HepG2 (cell line): ENCODE data around the gene ULK4. TPM values are rescaled to one million over a fixed set of nuclear protein-coding genes. Genes with fewer than 3 reads are reported as not detected.

Source experiments
- ATAC-seq: fragments of 200-7000 bp; cut with Tn5 transposase; 3 replicates; pipeline ENCODE4 v1.9.1; 2020; ENCODE audit warnings: mild to moderate bottlenecking, moderate library complexity
- BruUV-seq: library from RNA; stranded (reverse); fragments of 400-500 nt; replicated peaks from 2 replicates; lab custom pipeline; 2021; lab: Mats Ljungman, UMichigan
- CTCF ChIA-PET: fragments of 300-600 bp; formaldehyde crosslinking; extraction: SDS; loops from one replicate; lab custom pipeline; 2021; ENCODE audit warnings: low total read pairs, inconsistent platforms, low intra/inter-chr PET ratio; lab: Yijun Ruan, JAX
- POLR2A ChIA-PET: fragments of 350-600 bp; sonication (Branson Sonifier 250); formaldehyde crosslinking; loops from one replicate; lab custom pipeline; 2020; ENCODE audit warnings: antibody characterized with exemption, inconsistent platforms; lab: Yijun Ruan, JAX
- DNase-seq: peaks from one replicate; pipeline ENCODE4 v3.0.0-alpha.2; 2015; ENCODE audit warnings: low spot score
- FAIRE-seq: peaks from 3 replicates; lab custom pipeline; 2011; peaks lifted over from hg19 to GRCh38; lab: Jason Lieb, UNC
- H2AFZ ChIP-seq: one replicate; pipeline ENCODE4 v1.6.1; 2011; ENCODE audit warnings: low read length, inconsistent platforms
- H3K27ac ChIP-seq: fragments of 300-600 bp; 3 replicates; pipeline ENCODE4 v1.8.0; 2011; ENCODE audit warnings: mixed run types, mild to moderate bottlenecking, mixed read lengths, low read length, inconsistent platforms; ENCODE audit not compliant: insufficient read depth; ENCODE audit errors: extremely low read length
- H3K27me3 ChIP-seq, 2 experiments: fragments of 200-600 bp in 1 of 2; 2 replicates in 1 of 2; 3 replicates in 1 of 2; pipeline versions ENCODE4 v1.6.0 to v1.8.0; 2011; ENCODE audit warnings: low read length in 2 of 2, mild to moderate bottlenecking in 2 of 2, moderate library complexity in 2 of 2, inconsistent platforms in 1 of 2; ENCODE audit not compliant: insufficient read depth in 2 of 2, control insufficient read depth in 1 of 2
- H3K36me3 ChIP-seq, 2 experiments: fragments of 200-600 bp in 1 of 2; replicated peaks in 1 of 2; 2 replicates in 1 of 2; 3 replicates in 1 of 2; pipeline versions ENCODE4 v1.5.1 to v1.8.0; 2011; ENCODE audit warnings: low read length in 2 of 2, inconsistent platforms in 1 of 2; ENCODE audit not compliant: insufficient read depth in 2 of 2, control insufficient read depth in 1 of 2
- H3K4me1 ChIP-seq: 2 replicates; pipeline ENCODE4 v1.5.1; 2012; ENCODE audit warnings: low read length, inconsistent platforms; ENCODE audit not compliant: insufficient read depth
- H3K4me2 ChIP-seq: 2 replicates; pipeline ENCODE4 v1.6.0; 2011; ENCODE audit warnings: low read depth, low read length, inconsistent platforms
- H3K4me3 ChIP-seq, 3 experiments: fragments of 200-600 bp in 1 of 3; sonication (generic), shearing (Covaris generic) in 1 of 3; replicated peaks in 1 of 3; 2 replicates each; pipeline ENCODE4 v1.5.1; 2011 to 2016; ENCODE audit warnings: low read length in 3 of 3, inconsistent platforms in 2 of 3, low read depth in 2 of 3, mild to moderate bottlenecking in 2 of 3, control low read depth in 1 of 3, mixed read lengths in 1 of 3; ENCODE audit not compliant: insufficient read depth in 1 of 3
- H3K79me2 ChIP-seq: one replicate; pipeline ENCODE4 v1.6.1; 2011; ENCODE audit warnings: low read length, inconsistent platforms; ENCODE audit not compliant: insufficient read depth
- H3K9ac ChIP-seq: 2 replicates; pipeline ENCODE4 v1.6.0; 2011; ENCODE audit warnings: mild to moderate bottlenecking, low read depth, low read length, inconsistent platforms; ENCODE audit not compliant: insufficient read depth
- H3K9me3 ChIP-seq: 2 replicates; pipeline ENCODE4 v1.5.1; 2012; ENCODE audit warnings: mild to moderate bottlenecking, low read length
- H4K20me1 ChIP-seq: 2 replicates; pipeline ENCODE4 v1.6.0; 2011; ENCODE audit warnings: inconsistent platforms, mild to moderate bottlenecking, low read length, moderate library complexity; ENCODE audit not compliant: insufficient read depth
- CEBPB ChIP-seq: IDR thresholded peaks from 2 replicates; pipeline ENCODE4 v1.6.1; 2011; ENCODE audit warnings: low read depth, low read length, improper control_type of control experiment, borderline replicate concordance
- HNF4A ChIP-seq: sonication (generic); formaldehyde crosslinking; IDR thresholded peaks from 2 replicates; pipeline ENCODE4 v1.4.0; 2020; ENCODE audit warnings: missing genetic modification reagents
- KMT2A ChIP-seq: sonication (generic); formaldehyde crosslinking; IDR thresholded peaks from 2 replicates; pipeline ENCODE4 v1.4.0; 2020; ENCODE audit warnings: missing genetic modification reagents
- NR3C1 ChIP-seq: sonication (generic); formaldehyde crosslinking; IDR thresholded peaks from 2 replicates; pipeline ENCODE4 v1.4.0; 2020; ENCODE audit warnings: missing genetic modification reagents
- RAD51 ChIP-seq: fragments of 450-650 bp; IDR thresholded peaks from 2 replicates; pipeline ENCODE4 v1.6.1; 2016; ENCODE audit warnings: borderline replicate concordance
- RFXAP ChIP-seq: sonication (generic); formaldehyde crosslinking; IDR thresholded peaks from 2 replicates; pipeline ENCODE4 v1.4.0; 2020; ENCODE audit warnings: missing genetic modification reagents, borderline replicate concordance
- SIX1 ChIP-seq: sonication (generic); formaldehyde crosslinking; IDR thresholded peaks from 2 replicates; pipeline ENCODE4 v1.4.0; 2020; ENCODE audit warnings: missing genetic modification reagents, borderline replicate concordance
- SPEN ChIP-seq: sonication (generic); formaldehyde crosslinking; IDR thresholded peaks from 2 replicates; pipeline ENCODE4 v1.5.1; 2020; ENCODE audit warnings: low read depth, mild to moderate bottlenecking, missing genetic modification reagents
- TRAFD1 ChIP-seq: sonication (generic); formaldehyde crosslinking; IDR thresholded peaks from 2 replicates; pipeline ENCODE4 v1.5.1; 2020; ENCODE audit warnings: missing genetic modification reagents, mild to moderate bottlenecking, borderline replicate concordance
- USF2 ChIP-seq, 2 experiments: sonication (generic) in 1 of 2; formaldehyde crosslinking in 1 of 2; IDR thresholded peaks; 2 replicates each; pipeline versions ENCODE4 v1.5.1 to v1.6.1; 2011 to 2020; ENCODE audit warnings: borderline replicate concordance in 1 of 2, low read depth in 1 of 2, low read length in 1 of 2, mild to moderate bottlenecking in 1 of 2, missing genetic modification reagents in 1 of 2, moderate library complexity in 1 of 2
- ZFX ChIP-seq: sonication (generic); formaldehyde crosslinking; IDR thresholded peaks from 2 replicates; pipeline ENCODE4 v1.4.0; 2020; ENCODE audit warnings: mild to moderate bottlenecking, low read depth, missing genetic modification reagents, moderate library complexity
- ZNF143 ChIP-seq: sonication (generic); formaldehyde crosslinking; IDR thresholded peaks from 2 replicates; pipeline ENCODE4 v1.4.0; 2020; ENCODE audit warnings: missing genetic modification reagents
- ZNF335 ChIP-seq: sonication (generic); formaldehyde crosslinking; IDR thresholded peaks from 2 replicates; pipeline ENCODE4 v1.4.0; 2020; ENCODE audit warnings: missing genetic modification reagents
- ZNF746 ChIP-seq: sonication (generic); formaldehyde crosslinking; IDR thresholded peaks from 2 replicates; pipeline ENCODE4 v1.8.0; 2022; ENCODE audit warnings: mild to moderate bottlenecking, missing genetic modification reagents
- ZNF878 ChIP-seq: sonication (generic); formaldehyde crosslinking; IDR thresholded peaks from 2 replicates; pipeline ENCODE4 v1.8.1; 2023; ENCODE audit warnings: mild to moderate bottlenecking, missing genetic modification reagents, moderate library complexity
- WGBS: methylation state at CpG from one replicate; pipeline ENCODE4 v1.1.6; 2017; ENCODE audit warnings: low lambda C conversion rate; 5-methylcytosine and 5-hydroxymethylcytosine counted together
- in situ Hi-C: cut with HindIII; loops from 2 replicates; pipeline ENCODE4 v1.10.0; 2017; ENCODE audit warnings: low pct_unique_long_range_greater_than_20kb; ENCODE audit not compliant: extremely low pct_ligation_motif_present
- intact Hi-C: fragments of 100-400 bp; cut with micrococcal nuclease; formaldehyde crosslinking; loops from one replicate; pipeline ENCODE4 v1.10.0; 2022; ENCODE audit not compliant: unreplicated experiment
- polyA plus RNA-seq, 8 experiments: library from polyadenylated mRNA; depleted of rRNA in 3 of 8; stranded (reverse) in 7 of 8; unstranded in 1 of 8; fragments of >200 nt; fragmentation: Illumina TruSeq in 4 of 8; extraction: Trizol in 4 of 8; gene quantifications; 2 replicates each; pipeline versions ENCODE4 v1.2.1 to v1.2.3, GENCODE V29; 2011 to 2016; ENCODE audit warnings: low read depth in 4 of 8, missing spikeins in 1 of 8, mixed read lengths in 1 of 8; ENCODE audit not compliant: insufficient read depth in 1 of 8
- total RNA-seq, 5 experiments: library from RNA; depleted of rRNA; stranded (reverse); fragments of >200 nt; fragmentation: Illumina TruSeq; extraction: Trizol; gene quantifications; 2 replicates each; pipeline ENCODE4 v1.2.3, GENCODE V29; 2016; ENCODE audit warnings: low read depth in 1 of 5

ULK4 gene
- total and polyA plus RNA-seq, 2 of the 13 experiments (the other 11 are each of a cell fraction or from before 2014, with no cell fraction given): 6.7 to 11.8 TPM

DNA sequence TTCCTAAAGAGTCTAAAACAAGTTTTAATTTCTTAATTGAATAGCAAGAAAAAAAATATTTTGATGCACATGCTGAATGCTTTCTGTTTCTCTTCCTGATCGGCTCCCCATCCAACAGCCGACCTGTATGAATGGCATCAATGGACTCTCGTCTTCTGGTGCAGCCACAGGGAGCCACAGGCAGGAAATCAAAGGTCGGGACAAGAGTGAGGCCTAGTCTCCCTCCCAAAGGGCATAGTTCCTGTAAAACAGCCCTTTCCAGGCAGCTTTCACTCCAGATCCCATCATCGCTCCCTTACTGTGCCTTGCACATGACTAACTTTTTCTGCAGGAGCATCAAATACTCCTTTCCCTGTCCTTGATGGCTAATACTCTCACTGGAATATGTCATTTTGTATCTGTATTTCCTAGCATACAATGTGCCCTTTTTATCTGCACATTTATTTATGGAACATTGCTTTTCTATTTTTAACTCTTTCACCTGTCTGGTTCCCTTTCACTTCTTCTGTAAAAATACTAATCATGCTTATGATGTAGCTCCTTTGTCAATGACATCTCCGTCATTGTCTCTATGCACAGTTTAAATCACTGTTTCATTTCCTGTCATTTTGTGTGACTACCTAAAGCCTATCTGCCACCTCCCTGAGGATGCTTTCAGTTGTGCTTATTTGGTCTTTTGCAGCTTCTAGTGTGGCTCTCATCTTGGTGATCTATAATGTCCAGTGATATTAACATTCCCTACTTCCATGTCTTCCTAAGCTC lies 436.4 kb downstream of the ULK4 start:
- ATAC-seq (peak; percentile 91), DNase-seq (peak; percentile 5), FAIRE-seq (no peak)
- Histone ChIP-seq H3K27ac (no peak overlapping the region), H3K27me3 (no peaks in the 10 kb centered on the region), H3K9me3 (no peaks in the 10 kb centered on the region), H2AFZ (no peak overlapping the region), H3K36me3 (no peaks in the 10 kb centered on the region), H3K4me2 (peak overlapping the region; percentile 46), H3K9ac (no peak overlapping the region), H3K4me3 (no peak overlapping the region), H4K20me1 (no peaks in the 10 kb centered on the region), H3K79me2 (no peaks in the 10 kb centered on the region), H3K4me1 (peaks cover 16% of the 10 kb centered on the region)
- no TSS peak for BruUV-seq
- intact Hi-C loops (no loop called here), in situ Hi-C loops (no loop called here)
- peak; percentile 41; the same call in 1 of the 2 replicates for TF ChIP-seq HNF4A
- TF ChIP-seq SPEN (CRISPR knock-in tag): no peak
- peak; percentile 34; the same call in 1 of the 2 replicates for TF ChIP-seq ZFX (CRISPR knock-in tag)
- no peak for TF ChIP-seq NR3C1 (CRISPR knock-in tag)
- whole genome bisulfite sequencing: 32% methylated on average over 6 of the region's 6 CpGs
- ChIA-PET POLR2A (no interaction called here), CTCF (no interaction called here)

- Histone ChIP-seq H3K4me3 (no peak overlapping the region), H3K36me3 (no peaks in the 10 kb centered on the region), H2AFZ (no peak overlapping the region), H4K20me1 (no peaks in the 10 kb centered on the region), H3K9ac (no peak overlapping the region), H3K79me2 (no peaks in the 10 kb centered on the region), H3K9me3 (no peaks in the 10 kb centered on the region), H3K4me1 (peaks cover 16% of the 10 kb centered on the region), H3K27ac (no peak overlapping the region), H3K4me2 (no peak overlapping the region), H3K27me3 (no peaks in the 10 kb centered on the region)
- ChIA-PET POLR2A (no interaction called here), CTCF (no interaction called here)
- BruUV-seq: no TSS peak
- WGBS: 90% methylated on average over 1 of the region's 1 CpG
- in situ Hi-C loops: no loop called here
- FAIRE-seq: no peak
- intact Hi-C loops: no loop called here
- DNase-seq: no peak
- ATAC-seq: no peak
- TF ChIP-seq ZNF746 (CRISPR knock-in tag) (no peak), SIX1 (no peak), RAD51 (no peak), ZNF335 (CRISPR knock-in tag) (no peak), TRAFD1 (CRISPR knock-in tag) (no peak), CEBPB (no peak), ZNF878 (CRISPR knock-in tag) (no peak), RFXAP (CRISPR knock-in tag) (no peak), ZNF143 (no peak), USF2 (IDR thresholded peaks at IDR 0.05; ENCODE audit: low read depth, low read length) (no peak), USF2 (CRISPR knock-in tag; IDR thresholded peaks at IDR 0.05; ENCODE audit: borderline replicate concordance) (no peak), KMT2A (no peak)
Measured at GRCh38 chr3:41523897-41524296, 438.0 kb downstream of the ULK4 start.
